ENCODE measurements around the gene SHROOM1.

DNA sequence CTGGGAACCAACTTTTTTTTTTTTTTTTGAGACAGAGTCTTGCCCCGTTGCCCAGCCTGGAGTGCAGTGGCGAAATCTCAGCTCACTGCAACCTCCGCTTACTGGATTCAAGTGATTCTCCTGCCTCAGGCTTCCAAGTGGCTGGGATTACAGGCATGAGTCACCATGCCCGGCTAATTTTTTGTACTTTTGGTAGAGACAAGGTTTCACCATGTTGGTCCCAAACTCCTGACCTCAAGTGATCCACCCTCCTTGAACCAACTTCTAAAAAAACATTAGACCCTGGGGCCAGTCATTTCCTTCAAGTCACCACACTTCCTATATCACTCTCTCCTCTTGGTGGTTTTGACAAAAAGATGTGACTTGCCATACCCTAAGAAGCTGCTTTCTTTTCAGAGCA, 10.9 kb upstream of the SHROOM1 start:
- no peak for TF ChIP-seq CTCF (IDR thresholded peaks at IDR 0.05)
- no peak for TF ChIP-seq POLR2AphosphoS5 (IDR thresholded peaks at IDR 0.05)
- TF ChIP-seq POLR2A (IDR thresholded peaks at IDR 0.05), result no peak
- TF ChIP-seq EP300 (IDR thresholded peaks at IDR 0.05), result no peak

Data from stomach (tissue), 4 donors.